Stimulated activated CD4-positive, alpha-beta T cell treated with anti-CD3 and anti-CD28 coated beads, Interleukin-4, amount 100 ng/mL, for 4 hours (primary cell): ENCODE measurements around the gene RNF144B.
"Not testable (repeated sequence)": the region's sequence is repeated elsewhere in the genome, so short reads cannot be mapped to it uniquely, and the experiment has no call there.

Source experiments
- DNase-seq, 2 experiments: peaks; one replicate each; pipeline ENCODE4 v3.0.0-alpha.2; 2020

The RNF144B gene

GRCh38 chr6:18387061-18387721 lies at the start of gene RNF144B:
Gene RNF144B, plus strand, starts transcription at chr6:18387350. Its CDS starts 12,185 bp downstream, at chr6:18399535.
- DNase-seq, result peak; percentile 61 to 66

- no peak for DNase-seq
These were observed 47.6 kb upstream of the RNF144B start for GRCh38 chr6:18339599-18339998.

- no peak for DNase-seq
These were observed 46.2 kb upstream of the RNF144B start for GRCh38 chr6:18340781-18341551.

GRCh38 chr6:18342223-18342622 lies 44.9 kb upstream of the RNF144B start:
- no peak for DNase-seq

GRCh38 chr6:18343741-18344140 lies 43.4 kb upstream of the RNF144B start:
- DNase-seq, result no peak

- no peak for DNase-seq
These were observed 40.1 kb upstream of the RNF144B start for GRCh38 chr6:18347021-18347577.

- no peak for DNase-seq
These were observed 39.3 kb upstream of the RNF144B start for GRCh38 chr6:18347866-18348265.

GRCh38 chr6:18349386-18349785 lies 37.8 kb upstream of the RNF144B start:
- no peak for DNase-seq

GRCh38 chr6:18350271-18350670 lies 36.9 kb upstream of the RNF144B start:
- no peak for DNase-seq

GRCh38 chr6:18350712-18351111 lies 36.4 kb upstream of the RNF144B start:
- DNase-seq, result no peak

GRCh38 chr6:18352001-18352400 lies 35.1 kb upstream of the RNF144B start:
- no peak for DNase-seq

- DNase-seq, result no peak
These were observed 34.3 kb upstream of the RNF144B start for GRCh38 chr6:18352842-18353241.

GRCh38 chr6:18353251-18353650 lies 33.9 kb upstream of the RNF144B start:
- DNase-seq, result no peak

- not testable (repeated sequence) for DNase-seq
These were observed 29.6 kb upstream of the RNF144B start for GRCh38 chr6:18357546-18357945.

- DNase-seq, result no peak
These were observed 27.8 kb upstream of the RNF144B start for GRCh38 chr6:18359237-18359885.

GRCh38 chr6:18360188-18360587 lies 27.0 kb upstream of the RNF144B start:
- DNase-seq, result no peak

- DNase-seq, result no peak
These were observed 25.0 kb upstream of the RNF144B start for GRCh38 chr6:18362058-18362561.

- no peak for DNase-seq
These were observed 23.4 kb upstream of the RNF144B start for GRCh38 chr6:18363746-18364145.

- DNase-seq, result not testable (repeated sequence)
These were observed 22.6 kb upstream of the RNF144B start for GRCh38 chr6:18364561-18364960.

- DNase-seq, result no peak
These were observed 19.8 kb upstream of the RNF144B start for GRCh38 chr6:18367371-18367770.

GRCh38 chr6:18368277-18369105 lies 18.7 kb upstream of the RNF144B start:
- no peak for DNase-seq

GRCh38 chr6:18371010-18371409 lies 16.1 kb upstream of the RNF144B start:
- DNase-seq, result no peak
